Medulla oblongata (tissue), 1 donor: Measurements from ENCODE around the gene FNBP1L.

Experiments used
- DNase-seq: peaks from one replicate; pipeline ENCODE4 v3.0.0-alpha.2; 2015; ENCODE audit errors: extremely low spot score

FNBP1L gene

GRCh38 chr1:93447481-93448291, at the start of gene FNBP1L:
FNBP1L (plus strand) TSS chr1:93448118; CDS start chr1:93448282, 164 bp downstream.
- peak; percentile 69 for DNase-seq

- DNase-seq = no peak
Observed at GRCh38 chr1:93399781-93400180, 48.1 kb upstream of the FNBP1L start.

- no peak for DNase-seq
Observed at GRCh38 chr1:93408203-93408602, 39.7 kb upstream of the FNBP1L start.

GRCh38 chr1:93411000-93411399, 36.9 kb upstream of the FNBP1L start:
- DNase-seq = no peak

GRCh38 chr1:93414749-93415148, 33.2 kb upstream of the FNBP1L start:
- DNase-seq = peak; percentile 25

GRCh38 chr1:93415296-93415695, 32.6 kb upstream of the FNBP1L start:
- DNase-seq = no peak

- DNase-seq = no peak
Observed at GRCh38 chr1:93416183-93416582, 31.7 kb upstream of the FNBP1L start.

- peak; percentile 19 for DNase-seq
Observed at GRCh38 chr1:93419344-93419743, 28.6 kb upstream of the FNBP1L start.

- DNase-seq = no peak
Observed at GRCh38 chr1:93420400-93420799, 27.5 kb upstream of the FNBP1L start.

GRCh38 chr1:93426181-93426580, 21.7 kb upstream of the FNBP1L start:
- DNase-seq = no peak

GRCh38 chr1:93427656-93428055, 20.3 kb upstream of the FNBP1L start:
- DNase-seq = no peak

GRCh38 chr1:93433407-93433961, 14.4 kb upstream of the FNBP1L start:
- no peak for DNase-seq

GRCh38 chr1:93434088-93434487, 13.8 kb upstream of the FNBP1L start:
- no peak for DNase-seq

- no peak for DNase-seq
Observed at GRCh38 chr1:93434987-93435386, 12.9 kb upstream of the FNBP1L start.

- DNase-seq = no peak
Observed at GRCh38 chr1:93435443-93435842, 12.5 kb upstream of the FNBP1L start.

- no peak for DNase-seq
Observed at GRCh38 chr1:93436496-93436895, 11.4 kb upstream of the FNBP1L start.

GRCh38 chr1:93437976-93438605, 9.8 kb upstream of the FNBP1L start:
- peak; percentile 64 for DNase-seq

GRCh38 chr1:93438716-93439115, 9.2 kb upstream of the FNBP1L start:
- no peak for DNase-seq

- no peak for DNase-seq
Observed at GRCh38 chr1:93440272-93440671, 7.6 kb upstream of the FNBP1L start.

GRCh38 chr1:93440706-93441105, 7.2 kb upstream of the FNBP1L start:
- DNase-seq = no peak

- no peak for DNase-seq
Observed at GRCh38 chr1:93441589-93441988, 6.3 kb upstream of the FNBP1L start.

GRCh38 chr1:93442008-93442666, 5.8 kb upstream of the FNBP1L start:
- DNase-seq = no peak
